ENCODE measurements around the gene TOM1.

The TOM1 gene

DNA sequence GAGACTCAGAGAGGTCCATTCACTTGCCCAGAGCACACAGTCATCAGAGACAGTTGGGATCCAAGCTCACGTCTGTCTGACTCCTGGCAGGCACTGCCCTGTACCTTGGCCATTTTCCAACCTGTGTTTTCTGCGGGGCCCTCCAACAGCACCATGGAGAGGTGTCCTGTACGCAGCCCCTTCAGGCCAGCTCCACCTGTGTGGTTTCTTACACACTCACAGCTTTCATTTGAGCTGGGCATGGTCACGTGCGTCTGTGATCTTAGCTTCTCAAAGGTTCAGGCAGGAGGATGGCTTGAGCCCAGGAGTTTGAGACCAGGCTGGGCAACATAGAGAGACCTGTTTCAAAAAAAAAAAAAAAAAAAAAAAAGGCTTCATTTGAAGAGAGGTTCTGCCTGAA lies 24.4 kb downstream of the TOM1 start:
- no peak for DNase-seq (ENCODE audit: low read depth, low spot score)

DNA sequence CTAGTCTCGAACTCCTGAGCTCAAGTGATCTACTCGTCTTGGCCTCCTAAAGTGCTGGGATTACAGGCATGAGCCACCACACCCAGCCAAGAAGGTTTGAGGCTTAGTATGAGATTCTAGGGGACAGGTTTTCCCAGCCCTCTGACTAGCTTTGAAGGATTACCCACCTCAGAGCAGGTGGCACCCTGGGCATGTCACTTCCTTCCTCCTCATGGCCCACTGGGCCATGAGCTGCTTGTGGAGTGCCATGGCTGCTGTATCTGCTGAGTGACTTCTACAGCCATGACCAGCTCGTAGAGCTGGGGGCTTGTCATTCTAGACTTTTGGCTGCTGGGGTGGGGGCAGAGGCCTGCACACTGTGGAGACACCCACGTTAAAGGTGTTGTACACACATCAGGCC lies 25.1 kb downstream of the TOM1 start:
- DNase-seq (ENCODE audit: low read depth, low spot score) = no peak

DNA sequence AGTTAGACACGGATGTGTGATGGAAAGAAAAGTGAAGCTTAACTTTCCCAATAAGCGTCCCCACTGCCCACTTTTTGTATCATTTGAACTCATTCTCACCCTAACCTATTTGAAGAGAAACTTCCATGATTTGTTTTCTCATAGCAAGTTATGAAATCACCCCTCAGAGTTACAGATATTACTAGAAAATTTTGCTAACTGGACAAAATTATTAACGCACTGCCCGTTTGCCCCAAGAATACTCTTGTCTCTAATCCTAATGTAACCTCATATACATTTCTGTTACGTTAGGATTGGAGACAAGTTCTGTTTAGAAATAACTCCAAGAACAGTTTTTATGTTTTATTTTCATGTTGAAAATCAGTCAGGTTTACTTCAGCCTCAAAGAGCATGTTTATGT lies 25.5 kb downstream of the TOM1 start:
- DNase-seq (ENCODE audit: low read depth, low spot score) = no peak

DNA sequence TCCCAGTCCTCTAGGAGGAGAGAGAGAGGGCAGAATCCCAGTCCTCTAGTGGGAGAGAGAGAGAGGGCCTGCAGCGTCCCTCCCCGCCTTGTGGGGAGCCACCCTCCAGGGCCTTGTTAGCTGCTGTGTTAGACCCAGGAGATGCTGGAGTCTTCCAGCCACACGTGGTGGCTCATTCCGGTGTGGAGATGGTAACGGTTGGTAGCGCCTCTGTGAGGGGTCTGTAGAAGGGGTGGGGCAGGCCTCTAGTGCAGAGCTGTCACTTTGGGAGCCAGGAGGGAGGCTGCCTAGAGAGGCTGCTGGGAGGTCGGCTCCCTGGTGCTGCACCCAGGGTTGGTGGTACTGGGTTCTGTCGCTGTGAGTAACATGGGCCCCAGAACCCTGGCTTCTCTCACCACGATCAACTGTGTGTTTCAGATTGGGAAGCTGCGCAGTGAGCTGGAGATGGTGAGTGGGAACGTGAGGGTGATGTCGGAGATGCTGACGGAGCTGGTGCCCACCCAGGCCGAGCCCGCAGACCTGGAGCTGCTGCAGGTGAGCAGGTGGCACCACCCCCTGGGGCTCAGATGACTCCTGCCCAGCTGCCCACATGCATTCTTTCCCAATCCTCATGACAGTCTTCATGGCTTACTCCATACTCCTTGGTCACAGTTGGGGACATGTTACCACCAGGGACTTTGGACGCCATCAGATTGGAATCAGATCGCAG lies 27.3 kb downstream of the TOM1 start:
- no peak for DNase-seq (ENCODE audit: low read depth, low spot score)

DNA sequence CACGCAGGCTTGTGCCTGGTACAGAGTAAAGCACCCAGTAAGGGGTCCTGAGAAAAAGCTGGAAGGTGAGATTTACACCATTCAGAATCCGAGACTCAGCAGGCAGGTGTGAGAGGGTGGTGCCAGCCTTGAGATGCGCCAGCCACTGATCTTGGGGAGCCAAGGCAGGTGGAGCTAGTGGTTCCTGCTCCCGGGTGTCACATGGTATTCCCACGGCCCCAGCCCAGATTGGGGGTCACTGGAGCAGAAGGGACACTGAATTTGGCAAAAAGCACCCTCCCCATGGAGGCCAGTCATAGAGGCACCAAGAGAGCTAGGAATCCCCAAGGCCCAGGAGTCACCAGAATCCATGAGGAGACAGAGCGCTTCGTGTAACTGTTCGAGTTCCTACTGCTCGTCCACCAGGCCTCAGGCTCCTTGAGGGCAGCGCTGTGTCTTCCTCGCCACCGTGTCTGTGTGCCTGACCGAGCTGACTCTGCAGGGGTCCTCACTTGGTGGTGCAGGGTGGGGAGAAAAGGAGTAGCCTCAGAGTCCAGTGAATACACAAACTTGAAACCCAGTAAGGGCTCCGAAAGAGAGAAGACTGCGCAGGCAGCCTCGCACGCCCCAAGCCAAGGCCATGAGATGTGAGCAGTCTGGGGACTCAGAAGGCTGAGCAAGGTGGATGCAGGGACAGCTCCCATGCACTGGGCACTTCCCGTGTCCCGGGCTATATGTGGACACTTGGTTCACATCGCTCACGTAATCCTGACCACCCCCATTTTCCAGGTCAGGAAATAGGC lies 28.2 kb downstream of the TOM1 start:
- no peak for DNase-seq (ENCODE audit: low read depth, low spot score)

DNA sequence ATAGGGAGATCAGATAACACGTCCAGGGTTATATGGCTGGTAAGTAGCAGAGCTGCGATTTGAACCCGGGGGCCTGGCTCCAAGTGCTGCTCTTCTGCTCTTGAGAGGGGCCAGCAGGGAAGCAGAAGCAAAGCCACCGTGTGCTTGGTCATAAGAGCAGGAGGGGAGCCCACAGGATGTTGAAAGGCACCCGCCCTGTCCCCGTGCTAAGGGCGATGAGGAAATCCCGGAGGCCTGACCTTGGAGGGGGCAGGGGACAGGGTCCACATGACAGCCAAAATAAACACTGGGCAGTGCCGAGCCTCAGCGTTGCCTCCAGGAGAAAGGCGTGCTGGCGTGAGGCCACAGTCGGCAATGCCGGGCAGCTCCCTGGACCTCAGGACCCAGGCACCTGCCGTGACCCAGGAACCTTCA lies 28.8 kb downstream of the TOM1 start:
- DNase-seq (ENCODE audit: low read depth, low spot score) = no peak

DNA sequence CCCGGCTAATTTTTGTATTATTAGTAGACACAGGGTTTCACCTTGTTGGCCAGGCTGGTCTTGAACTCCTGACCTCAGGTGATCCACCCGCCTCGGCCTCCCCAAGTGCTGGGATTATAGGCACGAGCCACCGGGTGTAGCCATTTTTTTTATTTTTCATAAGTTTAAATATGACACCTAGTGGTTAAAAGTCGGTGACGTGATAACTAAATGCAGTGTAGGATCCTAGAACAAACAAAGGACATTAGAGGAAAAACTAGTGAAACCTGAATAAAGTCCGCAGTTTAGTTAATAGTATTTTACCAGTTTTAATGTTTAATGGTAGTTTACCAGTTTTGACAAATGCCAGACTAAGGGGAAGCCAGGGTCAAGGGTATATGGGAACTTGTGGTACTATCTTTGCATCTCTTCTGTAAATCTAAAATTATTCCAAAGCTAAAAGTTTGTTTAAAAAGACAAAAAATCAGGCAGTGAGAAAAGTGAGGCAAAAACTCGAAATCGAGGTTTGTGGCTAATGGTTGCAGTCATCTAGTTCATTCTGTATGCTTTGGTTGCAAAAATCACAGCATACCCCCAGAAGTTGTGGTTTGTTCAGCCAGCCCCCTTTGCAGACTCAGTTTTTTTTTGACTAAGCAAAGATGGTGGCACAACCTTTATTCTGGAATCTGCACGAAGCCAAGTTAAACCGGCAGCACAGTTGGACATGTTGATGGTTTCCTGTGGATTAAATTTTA lies 29.6 kb downstream of the TOM1 start:
- DNase-seq (ENCODE audit: low read depth, low spot score) = no peak

DNA sequence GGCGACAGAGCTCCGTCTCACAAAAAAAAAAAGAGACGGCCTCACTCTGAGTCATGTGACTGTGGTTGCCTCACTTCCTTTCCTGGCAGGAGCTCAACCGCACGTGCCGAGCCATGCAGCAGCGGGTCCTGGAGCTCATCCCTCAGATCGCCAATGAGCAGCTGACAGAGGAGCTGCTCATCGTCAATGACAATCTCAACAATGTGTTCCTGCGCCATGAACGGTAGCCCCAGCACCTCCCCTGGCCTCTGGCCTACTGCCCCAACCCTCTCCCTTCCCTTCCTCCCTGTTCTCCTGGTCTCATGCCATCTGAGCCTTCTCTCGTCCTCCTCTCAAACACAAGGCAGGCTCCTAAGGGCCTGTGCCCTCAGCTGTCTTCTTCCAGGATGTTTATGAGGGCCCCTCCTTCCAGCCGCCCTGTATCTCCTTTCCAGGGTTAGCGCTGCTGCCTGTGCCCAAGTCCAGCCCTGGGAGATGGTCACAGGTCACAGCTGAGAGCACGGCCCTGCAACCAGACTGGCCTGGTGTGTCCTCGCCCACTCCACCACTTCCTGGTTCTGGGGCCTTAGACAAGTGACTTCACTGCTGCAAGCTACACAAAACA lies 30.7 kb downstream of the TOM1 start:
- peak; percentile 18 for DNase-seq (ENCODE audit: low read depth, low spot score)

DNA sequence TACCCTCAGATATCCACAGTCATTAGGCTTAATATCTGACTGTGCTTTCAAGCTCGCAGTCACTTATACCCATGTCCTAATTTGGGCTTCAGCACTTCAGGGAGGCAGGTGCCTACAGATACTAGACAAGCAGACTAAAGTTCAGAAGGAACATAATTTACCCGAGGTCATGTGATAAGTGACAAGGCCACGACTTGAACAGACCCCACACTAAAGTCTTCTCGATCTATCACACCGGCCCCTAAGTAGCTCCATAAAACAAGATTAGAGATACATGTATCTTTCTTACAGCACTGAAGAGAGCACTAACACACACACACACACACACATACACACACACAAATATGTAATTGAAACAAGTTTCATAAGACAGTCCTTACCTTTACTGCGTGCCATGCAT lies 32.6 kb downstream of the TOM1 start:
- no peak for DNase-seq (ENCODE audit: low read depth, low spot score)

DNA sequence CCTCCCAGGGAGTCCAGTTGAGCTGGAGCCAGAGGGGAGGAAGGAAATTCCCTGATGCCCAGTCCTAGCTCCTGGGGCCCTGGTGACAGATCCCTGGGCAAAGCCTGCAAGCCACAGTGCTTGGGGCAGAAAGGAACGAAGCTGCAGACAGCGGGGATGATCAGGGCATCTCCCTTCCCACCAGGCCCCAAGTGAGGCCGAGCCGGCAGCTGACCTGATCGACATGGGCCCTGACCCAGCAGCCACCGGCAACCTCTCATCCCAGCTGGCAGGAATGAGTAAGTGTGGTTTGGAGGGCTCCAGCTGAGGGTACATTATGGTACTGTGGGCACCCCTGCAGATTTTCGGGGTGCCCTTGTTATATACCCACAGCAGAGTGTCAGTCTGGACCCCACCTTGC lies 33.5 kb downstream of the TOM1 start:
- no peak for DNase-seq (ENCODE audit: low read depth, low spot score)

DNA sequence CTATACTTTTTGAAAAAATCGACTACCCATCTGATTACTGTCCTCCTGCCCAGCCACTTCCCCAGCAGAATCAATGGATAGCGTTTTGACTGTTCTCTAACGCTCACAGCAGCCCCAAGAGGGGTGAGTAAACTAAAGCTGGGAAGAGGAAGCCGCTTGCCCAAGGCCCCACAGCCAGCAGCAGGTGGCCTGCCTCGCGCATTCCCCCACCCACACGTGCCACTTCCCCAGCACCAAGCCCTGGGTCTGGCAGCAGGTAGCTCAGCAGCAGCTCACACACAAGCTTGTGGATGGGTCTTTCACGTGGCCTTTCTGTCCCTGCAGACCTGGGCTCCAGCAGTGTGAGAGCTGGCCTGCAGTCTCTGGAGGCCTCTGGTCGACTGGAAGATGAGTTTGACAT lies 34.3 kb downstream of the TOM1 start:
- no peak for DNase-seq (ENCODE audit: low read depth, low spot score)

DNA sequence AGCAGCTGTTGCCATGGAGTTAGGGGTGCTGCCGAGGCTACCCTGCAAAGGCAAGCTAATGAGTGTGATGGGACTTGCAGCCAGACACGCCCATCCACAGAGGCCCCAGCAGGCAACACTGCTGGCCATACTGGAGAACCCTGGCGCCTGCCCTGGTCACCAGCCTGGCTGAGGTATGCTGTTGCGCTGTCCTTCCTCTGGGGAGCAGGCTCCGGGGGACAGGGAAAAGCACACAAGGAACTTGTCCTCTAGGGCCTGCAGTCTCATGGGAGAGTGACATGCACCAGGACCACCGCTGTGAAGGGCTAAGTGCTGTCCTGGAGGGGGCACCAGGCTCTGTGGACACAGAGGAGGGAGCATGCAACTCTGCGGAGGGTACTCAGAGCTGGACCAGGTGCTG lies 35.8 kb downstream of the TOM1 start:
- no peak for DNase-seq (ENCODE audit: low read depth, low spot score)

DNA sequence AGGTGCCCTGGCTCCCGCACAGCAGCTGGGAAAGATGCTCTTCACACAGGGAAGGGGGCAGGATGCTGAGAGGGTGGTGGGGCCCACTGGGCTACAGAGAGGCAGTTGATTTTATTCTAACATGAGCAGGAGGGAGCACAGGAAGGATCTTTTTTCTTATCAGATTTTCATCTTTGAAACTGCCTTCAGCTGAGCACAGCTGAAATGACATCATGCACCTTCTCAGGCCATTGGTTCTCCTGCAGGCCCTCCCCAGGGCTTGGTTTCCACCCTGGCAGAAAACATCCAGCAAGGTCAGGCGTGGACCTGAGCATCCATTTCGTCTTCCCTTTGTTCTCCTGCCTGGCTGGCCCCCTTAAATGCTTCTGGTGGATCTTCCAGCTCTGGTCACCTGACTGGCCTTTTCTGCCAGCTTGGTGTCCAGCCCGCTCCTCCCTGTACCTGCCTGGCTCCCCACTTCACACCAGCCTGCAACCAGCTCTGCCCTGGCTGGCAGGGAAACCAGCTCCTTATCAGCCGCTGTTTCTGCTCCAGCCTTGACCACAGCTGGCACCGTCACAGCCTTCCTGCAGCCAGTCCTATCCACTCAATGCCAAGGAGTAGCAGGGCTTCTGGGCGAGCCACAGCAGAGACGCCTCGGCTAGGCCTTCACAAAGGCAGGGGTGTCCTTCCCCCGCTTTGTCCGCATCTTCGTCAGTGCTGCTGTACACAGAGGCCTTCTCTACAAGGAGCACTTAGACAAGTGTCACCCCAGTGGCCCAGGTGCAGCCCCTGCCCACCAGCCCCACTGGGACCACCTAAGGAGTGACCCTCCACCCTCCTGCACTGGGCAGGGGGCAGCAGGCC lies 36.5 kb downstream of the TOM1 start:
- no peak for DNase-seq (ENCODE audit: low read depth, low spot score)

DNA sequence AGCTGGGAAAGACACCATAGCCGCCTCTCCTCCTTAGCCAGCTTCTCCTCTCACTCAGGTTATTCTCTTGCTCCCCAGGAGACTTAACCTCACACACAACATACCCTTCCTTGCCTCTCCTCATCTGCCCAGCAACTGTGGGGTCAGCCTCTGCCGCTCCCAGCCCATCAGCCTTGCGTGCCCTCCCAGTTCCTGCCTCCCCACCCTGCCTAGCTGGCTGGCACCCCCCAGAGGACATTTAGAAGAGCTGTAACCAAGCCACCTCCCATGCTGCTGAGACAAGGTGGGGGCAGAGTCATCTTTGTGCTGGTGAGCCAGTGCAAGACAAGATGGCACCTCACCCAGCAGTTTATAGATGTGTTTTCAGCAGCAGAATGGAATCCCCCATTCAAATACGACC lies 38.2 kb downstream of the TOM1 start:
- DNase-seq (ENCODE audit: low read depth, low spot score) = no peak

DNA sequence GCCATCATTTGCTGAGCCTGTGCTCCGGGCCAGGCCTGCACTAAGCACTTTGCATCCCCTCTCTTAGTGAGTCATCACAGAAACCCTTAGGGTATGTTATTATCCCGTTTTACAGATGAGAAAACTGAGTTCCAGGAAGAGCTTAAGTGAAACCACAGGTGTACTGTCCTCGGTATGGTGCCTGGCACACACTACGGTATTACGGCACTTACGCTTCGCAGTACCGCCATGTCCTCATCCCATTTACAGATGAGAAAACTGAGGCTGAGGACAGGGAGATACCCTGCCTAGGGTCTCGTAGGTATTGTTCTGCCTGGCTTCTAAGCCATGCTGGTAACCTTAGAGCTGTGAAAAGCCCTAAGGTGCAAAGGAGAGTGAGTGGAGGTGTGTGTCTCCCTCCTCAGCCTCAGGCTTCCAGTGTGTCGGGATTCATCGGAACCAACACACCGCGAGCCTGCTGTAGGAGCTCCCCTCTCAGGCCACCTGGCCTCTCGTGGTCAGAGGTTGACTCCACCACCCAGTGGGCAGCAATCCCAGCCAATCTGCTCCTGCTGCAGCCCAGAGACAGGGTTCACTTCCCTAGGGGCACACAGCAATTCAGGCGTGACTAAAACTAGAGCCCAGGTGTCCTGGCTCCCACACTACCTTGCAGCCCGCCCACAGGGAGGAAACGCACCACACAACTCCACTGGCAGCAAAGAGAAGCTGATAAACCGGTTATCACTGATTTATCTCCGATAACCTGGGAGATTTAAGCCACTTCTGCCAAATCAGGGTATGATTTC lies 41.6 kb downstream of the TOM1 start:
- no peak for DNase-seq (ENCODE audit: low read depth, low spot score)

DNA sequence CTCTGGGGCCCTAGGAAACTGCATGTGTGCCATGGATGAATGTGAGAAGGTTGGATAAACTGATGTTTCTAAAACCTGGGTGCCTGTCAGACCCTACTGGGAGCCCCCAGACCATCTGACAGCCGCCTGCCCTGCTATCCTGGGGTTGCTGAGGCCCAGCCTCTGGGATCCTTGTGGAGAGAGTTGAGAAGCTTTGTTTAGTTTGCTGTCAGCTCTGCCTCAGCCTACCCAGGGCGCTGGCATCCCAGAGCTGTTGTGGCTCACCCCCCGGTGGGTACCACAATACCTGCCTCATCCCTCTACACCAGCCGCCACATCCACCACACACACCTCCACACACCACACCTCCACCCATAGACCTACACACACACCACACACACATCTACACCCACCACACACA lies 42.7 kb downstream of the TOM1 start:
- DNase-seq (ENCODE audit: low read depth, low spot score) = no peak

DNA sequence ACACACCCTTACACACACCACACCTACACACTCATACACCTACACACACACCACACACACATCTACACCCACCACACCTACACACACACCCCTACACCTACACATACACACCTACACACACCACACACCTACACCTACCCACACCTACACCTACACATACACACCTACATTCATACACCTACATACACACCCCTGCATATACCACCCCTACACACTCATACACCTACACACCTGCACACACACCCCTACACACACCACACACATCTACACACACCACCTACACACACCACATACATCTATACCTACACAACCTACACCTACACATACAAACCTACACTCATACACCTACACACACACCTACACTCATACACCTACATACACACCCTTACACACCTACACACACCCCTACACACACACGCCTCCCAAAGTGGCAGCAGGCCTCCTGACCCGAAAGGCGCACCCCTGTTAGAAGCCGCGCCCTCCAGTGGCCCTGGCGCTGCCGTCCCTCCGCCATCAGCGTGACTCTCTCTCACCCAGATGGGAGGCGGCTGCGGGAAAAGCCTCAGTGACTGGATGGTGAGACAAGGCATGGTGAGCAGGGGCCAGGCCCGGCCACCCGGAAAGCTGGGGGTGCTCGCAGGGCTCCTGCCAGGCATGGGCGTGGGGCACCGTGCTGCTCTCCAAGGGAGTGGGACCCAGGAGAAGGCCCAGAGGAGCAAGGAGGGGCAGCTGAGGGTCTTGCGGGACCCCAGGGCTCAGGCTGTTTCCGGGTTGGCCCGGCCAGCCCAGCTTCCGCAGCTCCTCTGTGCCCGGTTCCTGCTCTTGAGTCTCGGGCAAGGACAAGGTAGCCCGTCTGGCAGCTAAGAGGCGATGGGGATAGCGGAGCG lies 44.2 kb downstream of the TOM1 start:
- DNase-seq (ENCODE audit: low read depth, low spot score) = no peak

DNA sequence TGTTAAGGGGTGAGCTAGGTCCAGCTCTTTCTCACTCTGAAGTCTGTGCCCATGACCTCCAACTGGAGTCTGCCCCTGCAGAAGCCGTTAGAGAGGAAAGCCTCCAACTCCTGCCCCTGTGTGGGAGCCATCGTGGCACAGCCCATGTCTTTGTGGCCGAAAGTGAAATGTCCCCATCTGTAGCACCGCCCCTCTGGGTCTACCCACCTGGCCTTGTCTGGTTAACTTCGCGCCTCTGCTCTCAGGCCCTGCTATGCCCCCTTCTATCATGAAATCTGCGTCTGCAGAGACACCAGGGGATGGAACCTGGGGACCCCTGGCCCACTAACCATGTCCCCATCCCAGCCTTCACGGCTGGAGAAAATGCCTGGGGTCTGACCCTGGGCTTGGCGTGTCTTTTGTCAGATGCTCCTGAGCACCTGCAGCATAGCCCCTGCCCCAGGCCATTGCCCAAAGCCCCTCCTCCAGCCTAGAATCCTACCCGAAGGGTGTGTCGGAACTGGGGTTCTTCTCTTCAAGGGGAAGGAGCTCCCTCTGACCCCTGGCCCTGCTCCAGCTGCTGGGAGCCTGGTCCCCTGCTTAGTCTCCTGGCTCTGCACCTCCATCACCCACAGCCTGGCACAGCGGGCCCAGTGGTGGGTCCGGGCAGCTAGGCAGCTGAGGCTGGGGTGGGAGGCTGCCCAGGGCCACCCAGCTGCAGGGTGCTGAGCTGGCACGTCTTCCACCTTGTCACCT lies 45.4 kb downstream of the TOM1 start:
- DNase-seq (ENCODE audit: low read depth, low spot score) = no peak
